Endothelial cell of umbilical vein (primary cell): Measurements from ENCODE around the gene MEPE. TPM values are rescaled to one million over a fixed set of nuclear protein-coding genes. Genes with fewer than 3 reads are reported as not detected.

Source experiments
- BruUV-seq: library from RNA; stranded (reverse); fragments of 400-500 nt; replicated peaks from 2 replicates; lab custom pipeline; 2021; lab: Mats Ljungman, UMichigan
- CTCF ChIA-PET: fragments of 300-600, 350-600 bp; sonication (Branson Sonifier 250); formaldehyde crosslinking; loops from one replicate; lab custom pipeline; 2021; ENCODE audit warnings: antibody characterized with exemption, inconsistent platforms; lab: Charles Lee
- POLR2A ChIA-PET: fragments of 300-600, 350-600 bp; sonication (Branson Sonifier 250); formaldehyde crosslinking; loops from one replicate; lab custom pipeline; 2021; ENCODE audit warnings: antibody characterized with exemption, inconsistent platforms; lab: Charles Lee
- DNase-seq: peaks from one replicate; pipeline ENCODE4 v3.0.0-alpha.2; 2011; ENCODE audit warnings: low read depth, low spot score
- FAIRE-seq: peaks from 2 replicates; lab custom pipeline; 2011; peaks lifted over from hg19 to GRCh38; lab: Jason Lieb, UNC
- H2AFZ ChIP-seq: 2 replicates; pipeline ENCODE4 v1.6.0; 2012; ENCODE audit warnings: low read depth, low read length, control low read depth, inconsistent platforms
- H3K27ac ChIP-seq: 2 replicates; pipeline ENCODE4 v1.5.1; 2011; ENCODE audit warnings: low read depth, mild to moderate bottlenecking, control low read depth, low read length, moderate library complexity; ENCODE audit not compliant: insufficient read depth
- H3K27me3 ChIP-seq, 2 experiments: 2 replicates each; pipeline versions ENCODE4 v1.6.0 to v1.6.1; 2011; ENCODE audit warnings: low read length in 2 of 2, mixed read lengths in 1 of 2; ENCODE audit not compliant: control insufficient read depth in 2 of 2, insufficient read depth in 2 of 2
- H3K36me3 ChIP-seq, 2 experiments: 2 replicates in 1 of 2; 3 replicates in 1 of 2; pipeline ENCODE4 v1.5.1; 2011; ENCODE audit warnings: low read length in 2 of 2, mild to moderate bottlenecking in 1 of 2, moderate library complexity in 1 of 2; ENCODE audit not compliant: control insufficient read depth in 2 of 2, insufficient read depth in 2 of 2; ENCODE audit errors: extremely low read depth in 1 of 2
- H3K4me1 ChIP-seq: 3 replicates; pipeline ENCODE4 v1.5.1; 2011; ENCODE audit warnings: mild to moderate bottlenecking, low read length; ENCODE audit not compliant: control insufficient read depth, insufficient read depth; ENCODE audit errors: extremely low read depth
- H3K4me2 ChIP-seq: 2 replicates; pipeline ENCODE4 v1.6.1; 2011; ENCODE audit warnings: low read length, control low read depth, mixed read lengths; ENCODE audit not compliant: insufficient read depth
- H3K4me3 ChIP-seq, 3 experiments: fragments of 200-600 bp in 1 of 3; sonication (generic), shearing (Covaris generic) in 1 of 3; replicated peaks in 1 of 3; 2 replicates each; pipeline ENCODE4 v1.5.1; 2011 to 2016; ENCODE audit warnings: control low read depth in 3 of 3, low read length in 3 of 3, mild to moderate bottlenecking in 2 of 3, inconsistent platforms in 1 of 3, low read depth in 1 of 3, moderate library complexity in 1 of 3; ENCODE audit not compliant: insufficient read depth in 1 of 3
- H3K79me2 ChIP-seq: 2 replicates; pipeline ENCODE4 v1.6.0; 2012; ENCODE audit warnings: low read length, inconsistent platforms; ENCODE audit not compliant: control insufficient read depth, insufficient read depth
- H3K9ac ChIP-seq: replicated peaks from 2 replicates; pipeline ENCODE3; 2011; ENCODE audit warnings: low read length, control low read depth; ENCODE audit not compliant: insufficient read depth; ENCODE audit errors: extremely low read depth
- H3K9me1 ChIP-seq: replicated peaks from 3 replicates; pipeline ENCODE4 v1.6.0; 2011; ENCODE audit warnings: mild to moderate bottlenecking, low read length; ENCODE audit not compliant: control insufficient read depth, insufficient read depth; ENCODE audit errors: extremely low read depth
- H3K9me3 ChIP-seq: replicated peaks from 2 replicates; pipeline ENCODE4 v1.5.1; 2012; ENCODE audit warnings: low read length, inconsistent platforms; ENCODE audit not compliant: control insufficient read depth, insufficient read depth
- H4K20me1 ChIP-seq: replicated peaks from 2 replicates; pipeline ENCODE3; 2011; ENCODE audit warnings: mild to moderate bottlenecking, low read length; ENCODE audit not compliant: control insufficient read depth, insufficient read depth; ENCODE audit errors: extremely low read depth
- EZH2 ChIP-seq: IDR thresholded peaks from 2 replicates; pipeline ENCODE4 v1.6.1; 2012; ENCODE audit warnings: borderline replicate concordance, low read depth, mild to moderate bottlenecking, moderate library complexity, low read length, inconsistent platforms; ENCODE audit not compliant: severe bottlenecking
- FOS ChIP-seq: IDR thresholded peaks from 2 replicates; pipeline ENCODE4 v1.6.1; 2011; ENCODE audit warnings: mild to moderate bottlenecking, low read length, moderate library complexity, borderline replicate concordance; ENCODE audit not compliant: insufficient read depth
- GATA2 ChIP-seq: IDR thresholded peaks from 2 replicates; pipeline ENCODE4 v1.7.0; 2011; ENCODE audit warnings: low read depth, mild to moderate bottlenecking, moderate library complexity, mixed read lengths, low read length; ENCODE audit not compliant: insufficient read length, insufficient read depth
- JUN ChIP-seq: IDR thresholded peaks from 2 replicates; pipeline ENCODE4 v1.6.1; 2011; ENCODE audit warnings: borderline replicate concordance, low read depth; ENCODE audit not compliant: insufficient read length, insufficient read depth
- MYC ChIP-seq: IDR thresholded peaks from one replicate; pipeline ENCODE4 v1.6.1; 2011; ENCODE audit warnings: mild to moderate bottlenecking, low read depth, low read length
- POLR2A ChIP-seq: IDR thresholded peaks from 2 replicates; pipeline ENCODE4 v1.6.1; 2012; ENCODE audit warnings: low read depth, mild to moderate bottlenecking, control low read depth, low read length
- POLR2AphosphoS5 ChIP-seq: IDR thresholded peaks from 2 replicates; pipeline ENCODE4 v1.6.1; 2012; ENCODE audit warnings: low read depth, mild to moderate bottlenecking, control low read depth, low read length, moderate library complexity; ENCODE audit not compliant: insufficient read depth
- dilution Hi-C: fragments of 300-500 bp; cut with MboI; formaldehyde crosslinking; loops from one replicate; pipeline ENCODE4 v1.15.0; 2019; ENCODE audit warnings: low sequenced_read_pairs; ENCODE audit not compliant: extremely low pct_ligation_motif_present
- intact Hi-C: fragments of 100-400 bp; cut with micrococcal nuclease; formaldehyde crosslinking; loops from one replicate; pipeline ENCODE4 v1.10.0; 2022
- polyA plus RNA-seq, 4 experiments: library from polyadenylated mRNA; depleted of rRNA in 3 of 4; stranded (reverse) in 3 of 4; unstranded in 1 of 4; fragments of >200 nt; gene quantifications; 2 replicates each; pipeline versions ENCODE4 v1.2.1 to v1.2.3, GENCODE V29; 2011 to 2012; ENCODE audit warnings: missing spikeins in 1 of 4
- total RNA-seq: library from RNA; stranded (reverse); gene quantifications from 2 replicates; pipeline ENCODE4 v1.2.3, GENCODE V29; 2021
- TF ChIP-seq, protein P1 (sequence below), 2 donors: IDR thresholded peaks; 1 replicate in 1 of 2; 2 replicates in 1 of 2; pipeline ENCODE4 v1.5.1; 2011; ENCODE audit warnings: low read length in 2 of 2, mild to moderate bottlenecking in 2 of 2, moderate library complexity in 2 of 2, control low read depth in 1 of 2, inconsistent platforms in 1 of 2, low read depth in 1 of 2; ENCODE audit not compliant: insufficient read depth in 1 of 2; ENCODE audit errors: extremely low read depth in 1 of 2
- TF ChIP-seq, protein P2 (sequence below): IDR thresholded peaks from 2 replicates; pipeline ENCODE4 v1.6.1; 2011; ENCODE audit not compliant: insufficient read depth, insufficient read length

Gene MEPE
- total and polyA plus RNA-seq, 2 donors (not counting 3 experiments of a cell fraction or from before 2014, with no cell fraction given) = not detected

DNA sequence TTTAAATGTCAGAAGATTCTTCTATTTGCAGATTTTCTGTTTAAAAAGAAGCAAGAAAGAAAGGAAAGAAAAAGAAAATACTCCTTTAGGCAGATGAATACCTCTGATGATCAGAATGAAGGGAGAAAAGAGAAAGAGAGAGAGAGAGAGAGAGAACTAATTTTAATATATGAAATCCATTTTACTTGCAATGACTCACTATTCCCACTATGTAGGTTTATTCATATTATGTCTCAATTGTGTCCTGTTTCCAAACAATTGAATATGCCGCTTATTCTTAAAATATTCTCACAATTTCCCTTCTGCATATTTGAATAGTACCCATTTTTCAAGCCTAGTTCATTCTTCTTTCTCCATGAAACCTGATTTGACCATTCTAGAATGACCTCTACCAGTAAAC, 11.7 kb downstream of the MEPE start:
- POLR2A ChIA-PET = no interaction called here
- no peaks in the 10 kb centered on the region for H3K9me3 ChIP-seq
- BruUV-seq = no TSS peak
- H3K4me2 ChIP-seq = peak overlapping the region; percentile 35
- intact Hi-C loops (loop anchor here (1.0 kb wide), 1 partner anchor 612 kb away; no protein-coding TSS in a partner anchor), dilution Hi-C loops (no loop called here)
- H3K4me3 ChIP-seq = no peak overlapping the region
- TF ChIP-seq GATA2 (no peak), JUN (peak; percentile 24), MYC (no peak)
- peak; percentile 17 for DNase-seq
- H3K79me2 ChIP-seq = no peaks in the 10 kb centered on the region
- no peaks in the 10 kb centered on the region for H3K9me1 ChIP-seq
- no peaks in the 10 kb centered on the region for H4K20me1 ChIP-seq
- CTCF ChIA-PET = interaction anchor here (0.9 to 6.2 kb wide), 6 partner anchors 8 to 303 kb away, joined by 3 to 42 read pairs (median 12); no protein-coding TSS in a partner anchor
- FAIRE-seq = no peak
- peaks cover 8% of the 10 kb centered on the region for H3K4me1 ChIP-seq
- H3K27ac ChIP-seq = peak overlapping the region; percentile 3
- H2AFZ ChIP-seq = no peak overlapping the region
- no peaks in the 10 kb centered on the region for H3K36me3 ChIP-seq
- peaks cover 2 to 3% of the 10 kb centered on the region in 2 experiments for H3K27me3 ChIP-seq
- H3K9ac ChIP-seq = no peak overlapping the region

DNA sequence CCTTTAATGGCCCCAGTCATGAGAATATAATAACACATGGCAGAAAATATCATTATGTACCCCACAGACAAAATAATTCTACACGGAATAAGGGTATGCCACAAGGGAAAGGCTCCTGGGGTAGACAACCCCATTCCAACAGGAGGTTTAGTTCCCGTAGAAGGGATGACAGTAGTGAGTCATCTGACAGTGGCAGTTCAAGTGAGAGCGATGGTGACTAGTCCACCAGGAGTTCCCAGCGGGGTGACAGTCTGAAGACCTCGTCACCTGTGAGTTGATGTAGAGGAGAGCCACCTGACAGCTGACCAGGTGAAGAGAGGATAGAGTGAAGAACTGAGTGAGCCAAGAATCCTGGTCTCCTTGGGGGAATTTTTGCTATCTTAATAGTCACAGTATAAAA, 13.5 kb downstream of the MEPE start:
- no TSS peak for BruUV-seq
- intact Hi-C loops = loop anchor here (5.0 kb wide), 2 partner anchors 349 to 489 kb away; no protein-coding TSS in a partner anchor
- TF ChIP-seq, protein P1, sequence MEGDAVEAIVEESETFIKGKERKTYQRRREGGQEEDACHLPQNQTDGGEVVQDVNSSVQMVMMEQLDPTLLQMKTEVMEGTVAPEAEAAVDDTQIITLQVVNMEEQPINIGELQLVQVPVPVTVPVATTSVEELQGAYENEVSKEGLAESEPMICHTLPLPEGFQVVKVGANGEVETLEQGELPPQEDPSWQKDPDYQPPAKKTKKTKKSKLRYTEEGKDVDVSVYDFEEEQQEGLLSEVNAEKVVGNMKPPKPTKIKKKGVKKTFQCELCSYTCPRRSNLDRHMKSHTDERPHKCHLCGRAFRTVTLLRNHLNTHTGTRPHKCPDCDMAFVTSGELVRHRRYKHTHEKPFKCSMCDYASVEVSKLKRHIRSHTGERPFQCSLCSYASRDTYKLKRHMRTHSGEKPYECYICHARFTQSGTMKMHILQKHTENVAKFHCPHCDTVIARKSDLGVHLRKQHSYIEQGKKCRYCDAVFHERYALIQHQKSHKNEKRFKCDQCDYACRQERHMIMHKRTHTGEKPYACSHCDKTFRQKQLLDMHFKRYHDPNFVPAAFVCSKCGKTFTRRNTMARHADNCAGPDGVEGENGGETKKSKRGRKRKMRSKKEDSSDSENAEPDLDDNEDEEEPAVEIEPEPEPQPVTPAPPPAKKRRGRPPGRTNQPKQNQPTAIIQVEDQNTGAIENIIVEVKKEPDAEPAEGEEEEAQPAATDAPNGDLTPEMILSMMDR (IDR thresholded peaks at IDR 0.05; ENCODE audit: extremely low read depth in 1 of 2, insufficient read depth in 1 of 2, low read depth in 1 of 2, low read length in 2 of 2) = no peak
- TF ChIP-seq, protein P2, sequence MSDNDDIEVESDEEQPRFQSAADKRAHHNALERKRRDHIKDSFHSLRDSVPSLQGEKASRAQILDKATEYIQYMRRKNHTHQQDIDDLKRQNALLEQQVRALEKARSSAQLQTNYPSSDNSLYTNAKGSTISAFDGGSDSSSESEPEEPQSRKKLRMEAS = no peak
- TF ChIP-seq MYC (no peak), JUN (no peak), GATA2 (no peak), POLR2A (no peak), FOS (no peak), POLR2AphosphoS5 (no peak), EZH2 (no peak)

More for the DNA sequence above, 13.5 kb downstream of the MEPE start:
- FAIRE-seq (no peak), DNase-seq (no peak)
- dilution Hi-C loops = no loop called here
- Histone ChIP-seq H3K27me3 (peaks cover 0 to 2% of the 10 kb centered on the region in 2 experiments), H3K9me1 (no peaks in the 10 kb centered on the region), H3K4me1 (peaks cover 8% of the 10 kb centered on the region), H3K27ac (no peak overlapping the region), H3K36me3 (no peaks in the 10 kb centered on the region), H3K79me2 (no peaks in the 10 kb centered on the region), H2AFZ (no peak overlapping the region), H3K4me3 (no peak overlapping the region), H3K9ac (no peak overlapping the region), H3K4me2 (no peak overlapping the region), H3K9me3 (no peaks in the 10 kb centered on the region), H4K20me1 (no peaks in the 10 kb centered on the region)
- POLR2A ChIA-PET = no interaction called here
- CTCF ChIA-PET = interaction anchor here (6.2 to 12.0 kb wide), 3 partner anchors 129 to 302 kb away, joined by 42 to 412 read pairs (median 111); partner anchors contain the start of gene SPP1
